ENCODE data around the gene ACOT11. TPM values are rescaled to one million over a fixed set of nuclear protein-coding genes. Genes with fewer than 3 reads are reported as not detected.

ACOT11 gene
- 2.5 and 4.1 TPM in 2 replicates for total RNA-seq (ENCODE audit: low replicate concordance)

GRCh38 chr1:54547601-54548388 is at the start of gene ACOT11:
ACOT11 (plus strand) TSS chr1:54548228; CDS start chr1:54548310, 82 bp downstream.

GRCh38 chr1:54623216-54624007 is 75.4 kb downstream of the ACOT11 start, which contains the start of gene FAM151A:
FAM151A (minus strand) TSS chr1:54623525; CDS start chr1:54623395, 130 bp downstream.

GRCh38 chr1:54640863-54641836 is 93.1 kb downstream of the ACOT11 start, which contains the start of gene MROH7:
MROH7 (plus strand) TSS chr1:54641786; CDS start chr1:54652927, 11,141 bp downstream.

Other genes starting within 250 kb of the ACOT11 start
- 8.9 and 14.2 TPM in 2 replicates for gene SSBP3, start 141.8 kb upstream of the ACOT11 start, total RNA-seq (ENCODE audit: low replicate concordance)
- not detected in 2 replicates for gene FAM151A, start 75.3 kb downstream of the ACOT11 start, total RNA-seq (ENCODE audit: low replicate concordance)
- 0.15 and 0.59 TPM in 2 replicates for gene MROH7, start 93.6 kb downstream of the ACOT11 start, total RNA-seq (ENCODE audit: low replicate concordance)
- gene TTC4, start 167.6 kb downstream of the ACOT11 start, total RNA-seq (ENCODE audit: low replicate concordance), result 13.0 and 13.5 TPM in 2 replicates
- 3.3 and 4.5 TPM in 2 replicates for gene PARS2, start 216.3 kb downstream of the ACOT11 start, total RNA-seq (ENCODE audit: low replicate concordance)